ENCODE results near the gene HPS5. TPM values are rescaled to one million over a fixed set of nuclear protein-coding genes. Genes with fewer than 3 reads are reported as not detected.

HPS5 gene
- total RNA-seq, 2 donors from 2014 or later, result 21.4 TPM

DNA sequence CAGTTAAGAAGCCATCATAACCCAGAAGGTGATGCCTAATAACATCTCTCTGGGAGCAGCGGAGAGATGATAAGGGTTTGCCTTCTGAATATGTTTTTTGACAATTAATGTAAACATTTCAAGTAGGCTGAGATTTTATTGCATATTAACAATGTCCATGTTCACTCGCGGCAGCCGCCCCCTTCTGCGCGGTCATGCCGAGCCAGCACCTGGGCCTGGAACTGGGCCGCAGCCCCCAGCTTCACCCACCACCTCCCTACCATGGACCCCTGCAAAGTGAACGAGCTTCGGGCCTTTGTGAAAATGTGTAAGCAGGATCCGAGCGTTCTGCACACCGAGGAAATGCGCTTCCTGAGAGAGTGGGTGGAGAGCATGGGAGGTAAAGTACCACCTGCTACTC, 60.2 kb downstream of the HPS5 start:
- Mint-ChIP-seq H3K4me1 (no peaks in the 10 kb centered on the region), H3K36me3 (ENCODE audit: low read depth) (no peaks in the 10 kb centered on the region), H3K9me3 (no peaks in the 10 kb centered on the region), H3K4me3 (no peak overlapping the region), H3K27ac (no peak overlapping the region), H3K27me3 (ENCODE audit: insufficient read depth) (peaks cover 17% of the 10 kb centered on the region)
- Histone ChIP-seq H3K36me3 (ENCODE audit: control insufficient read depth, insufficient read depth, low read length) (no peaks in the 10 kb centered on the region), H3K27ac (ENCODE audit: low read depth, low read length) (no peak overlapping the region), H3K9me3 (ENCODE audit: control insufficient read depth, low read length) (no peaks in the 10 kb centered on the region), H3K9ac (ENCODE audit: extremely low read depth, low read length, poor library complexity, severe bottlenecking) (no peak overlapping the region), H3K4me1 (ENCODE audit: control insufficient read depth, insufficient read depth, low read length) (peaks cover 2% of the 10 kb centered on the region), H3K27me3 (ENCODE audit: control insufficient read depth, insufficient read depth, low read length, poor library complexity, severe bottlenecking) (no peaks in the 10 kb centered on the region), H3K4me3 (ENCODE audit: low read length) (no peak overlapping the region)
- TF ChIP-seq, protein P1, sequence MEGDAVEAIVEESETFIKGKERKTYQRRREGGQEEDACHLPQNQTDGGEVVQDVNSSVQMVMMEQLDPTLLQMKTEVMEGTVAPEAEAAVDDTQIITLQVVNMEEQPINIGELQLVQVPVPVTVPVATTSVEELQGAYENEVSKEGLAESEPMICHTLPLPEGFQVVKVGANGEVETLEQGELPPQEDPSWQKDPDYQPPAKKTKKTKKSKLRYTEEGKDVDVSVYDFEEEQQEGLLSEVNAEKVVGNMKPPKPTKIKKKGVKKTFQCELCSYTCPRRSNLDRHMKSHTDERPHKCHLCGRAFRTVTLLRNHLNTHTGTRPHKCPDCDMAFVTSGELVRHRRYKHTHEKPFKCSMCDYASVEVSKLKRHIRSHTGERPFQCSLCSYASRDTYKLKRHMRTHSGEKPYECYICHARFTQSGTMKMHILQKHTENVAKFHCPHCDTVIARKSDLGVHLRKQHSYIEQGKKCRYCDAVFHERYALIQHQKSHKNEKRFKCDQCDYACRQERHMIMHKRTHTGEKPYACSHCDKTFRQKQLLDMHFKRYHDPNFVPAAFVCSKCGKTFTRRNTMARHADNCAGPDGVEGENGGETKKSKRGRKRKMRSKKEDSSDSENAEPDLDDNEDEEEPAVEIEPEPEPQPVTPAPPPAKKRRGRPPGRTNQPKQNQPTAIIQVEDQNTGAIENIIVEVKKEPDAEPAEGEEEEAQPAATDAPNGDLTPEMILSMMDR (conservative IDR thresholded peaks at IDR 0.05), result no peak
- WGBS, 2 experiments (ENCODE audit: insufficient coverage in 1 of 2, insufficient read length in 1 of 2), result 96 to 99% methylated on average over 3 to 14 of the region's 14 CpGs
- DNase-seq, result no peak

DNA sequence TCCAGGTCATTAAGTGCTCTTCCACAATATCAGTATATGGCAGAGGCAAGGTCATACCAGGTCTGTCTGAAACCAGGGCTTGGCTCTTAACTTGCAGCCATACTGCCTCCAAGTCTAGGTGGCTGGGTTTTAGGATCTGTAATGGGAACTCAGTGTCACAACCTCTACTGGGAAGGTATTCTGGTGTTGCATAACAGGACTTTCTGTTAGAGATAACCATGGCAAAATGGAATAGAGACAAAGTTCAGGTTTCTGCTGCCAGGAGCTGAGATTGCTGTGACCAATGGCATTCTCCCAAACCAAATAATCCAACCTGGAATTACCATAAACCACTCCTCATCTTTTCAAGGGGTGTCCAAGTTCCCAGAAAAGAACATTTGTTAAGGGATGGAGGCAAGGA, 62.7 kb downstream of the HPS5 start:
- peaks cover 2% of the 10 kb centered on the region for H3K4me1 ChIP-seq (ENCODE audit: control insufficient read depth, insufficient read depth, low read length)
- no peak overlapping the region for H3K9ac ChIP-seq (ENCODE audit: extremely low read depth, low read length, poor library complexity, severe bottlenecking)
- no peaks in the 10 kb centered on the region for H3K27me3 ChIP-seq (ENCODE audit: control insufficient read depth, insufficient read depth, low read length, poor library complexity, severe bottlenecking)
- Mint-ChIP-seq H3K9me3 (no peaks in the 10 kb centered on the region), H3K36me3 (ENCODE audit: low read depth) (no peaks in the 10 kb centered on the region), H3K4me3 (no peak overlapping the region), H3K4me1 (no peaks in the 10 kb centered on the region), H3K27me3 (ENCODE audit: insufficient read depth) (peaks cover 9% of the 10 kb centered on the region), H3K27ac (no peak overlapping the region)
- H3K36me3 ChIP-seq (ENCODE audit: control insufficient read depth, insufficient read depth, low read length), result no peaks in the 10 kb centered on the region
- TF ChIP-seq, protein P1 (conservative IDR thresholded peaks at IDR 0.05), result no peak
- H3K9me3 ChIP-seq (ENCODE audit: control insufficient read depth, low read length), result no peaks in the 10 kb centered on the region
- no peak for DNase-seq
- no peak overlapping the region for H3K27ac ChIP-seq (ENCODE audit: low read depth, low read length)
- H3K4me3 ChIP-seq (ENCODE audit: low read length), result no peak overlapping the region

DNA sequence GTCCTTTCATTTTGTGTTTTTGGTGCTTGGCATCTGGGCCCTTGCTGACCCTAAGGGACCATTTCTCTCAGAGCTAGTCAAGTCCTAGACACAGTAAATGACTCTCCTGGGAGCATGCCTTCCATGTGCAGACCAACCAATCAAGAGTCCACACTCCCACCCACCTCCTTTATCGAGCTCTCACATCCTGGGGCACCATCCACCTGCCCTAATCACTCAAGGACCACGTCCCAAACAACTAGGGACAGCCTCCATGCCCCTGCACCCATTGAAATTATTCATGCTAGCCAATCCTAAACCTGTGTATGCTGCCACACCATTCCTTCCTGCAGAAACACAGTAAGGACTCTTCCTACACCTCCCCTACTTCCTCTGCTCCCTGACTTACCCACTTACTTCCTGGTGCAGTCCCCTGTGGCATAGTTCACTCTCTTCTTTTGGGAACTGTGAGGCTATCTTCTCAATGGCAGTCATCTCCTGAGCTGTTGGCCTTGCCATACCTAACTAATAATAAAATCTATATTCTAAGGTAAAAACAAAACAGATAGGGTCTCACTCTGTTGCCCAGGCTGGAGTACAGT, 67.1 kb downstream of the HPS5 start:
- Histone ChIP-seq H3K27ac (ENCODE audit: low read depth, low read length) (no peak overlapping the region), H3K9me3 (ENCODE audit: control insufficient read depth, low read length) (no peaks in the 10 kb centered on the region), H3K4me3 (ENCODE audit: low read length) (no peak overlapping the region), H3K27me3 (ENCODE audit: control insufficient read depth, insufficient read depth, low read length, poor library complexity, severe bottlenecking) (no peaks in the 10 kb centered on the region), H3K4me1 (ENCODE audit: control insufficient read depth, insufficient read depth, low read length) (no peaks in the 10 kb centered on the region), H3K9ac (ENCODE audit: extremely low read depth, low read length, poor library complexity, severe bottlenecking) (no peak overlapping the region), H3K36me3 (ENCODE audit: control insufficient read depth, insufficient read depth, low read length) (no peaks in the 10 kb centered on the region)
- no peaks in the 10 kb centered on the region for H3K36me3 Mint-ChIP-seq (ENCODE audit: low read depth)
- 90 to 100% methylated on average over 1 to 2 of the region's 2 CpGs for WGBS, 2 experiments (ENCODE audit: insufficient coverage in 1 of 2, insufficient read length in 1 of 2)
- no peak overlapping the region for H3K4me3 Mint-ChIP-seq
- H3K4me1 Mint-ChIP-seq, result no peaks in the 10 kb centered on the region
- H3K9me3 Mint-ChIP-seq, result no peaks in the 10 kb centered on the region
- peak; percentile 14 for DNase-seq
- H3K27ac Mint-ChIP-seq, result no peak overlapping the region
- TF ChIP-seq, protein P1 (conservative IDR thresholded peaks at IDR 0.05), result no peak
- peaks cover 7% of the 10 kb centered on the region for H3K27me3 Mint-ChIP-seq (ENCODE audit: insufficient read depth)

Measured in endodermal cell (in vitro differentiated cells).